HUDEP-2 (cell line): ENCODE results near the gene KICS2.
"Not testable (repeated sequence)": the region's sequence is repeated elsewhere in the genome, so short reads cannot be mapped to it uniquely, and the experiment has no call there.

ENCODE experiments used
- DNase-seq, 76 experiments: peaks; one replicate each; lab custom pipeline; 2025; ENCODE audit not compliant: unreplicated experiment in 76 of 76; lab: John Stamatoyannopoulos, UW

KICS2 gene

GRCh38 chr12:64217643-64218042 is 4.5 kb downstream of the KICS2 start:
- DNase-seq, result not testable (repeated sequence)

DNA sequence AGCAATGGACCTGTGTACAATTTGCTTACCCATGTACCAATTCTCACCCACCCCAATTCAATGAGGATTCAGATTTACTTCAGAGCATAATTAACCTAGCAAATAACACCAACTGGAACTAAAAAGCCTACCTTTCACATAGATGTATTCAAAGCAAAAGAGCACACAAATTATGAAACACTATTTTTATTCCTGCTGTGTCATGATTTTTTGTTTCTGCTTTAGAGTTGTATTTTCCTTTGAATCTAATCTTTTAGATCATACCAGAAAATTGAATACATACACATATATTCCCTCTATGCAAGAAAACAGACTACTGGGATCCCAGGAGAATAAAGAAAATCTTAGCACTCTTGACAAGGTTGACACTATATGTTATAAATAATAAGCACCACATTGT is 5.9 kb downstream of the KICS2 start:
- no peak for DNase-seq

- DNase-seq, result no peak
Observed at GRCh38 chr12:64212119-64212746, 9.9 kb downstream of the KICS2 start.

DNA sequence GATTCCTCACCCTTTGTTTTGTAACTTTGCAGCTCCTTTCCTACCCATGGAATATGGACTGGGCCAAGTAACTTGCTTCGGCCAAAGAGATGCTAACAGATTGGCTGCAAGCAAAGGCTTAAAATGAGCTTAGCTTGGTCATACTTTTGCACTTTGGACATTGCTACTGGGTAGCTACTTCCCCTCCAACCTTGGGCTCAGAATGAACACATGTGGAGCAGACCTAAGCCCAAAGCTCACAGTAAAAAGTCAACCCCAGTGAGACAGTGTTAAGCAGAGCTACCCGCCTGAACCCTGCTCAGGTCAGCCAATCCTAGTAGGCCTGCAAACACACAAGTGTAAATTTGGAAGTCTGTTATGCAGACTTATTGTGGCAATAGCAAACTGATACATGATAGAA is 14.6 kb downstream of the KICS2 start:
- DNase-seq, result no peak

- no peak for DNase-seq
Observed at GRCh38 chr12:64205542-64205941, 16.6 kb downstream of the KICS2 start.

DNA sequence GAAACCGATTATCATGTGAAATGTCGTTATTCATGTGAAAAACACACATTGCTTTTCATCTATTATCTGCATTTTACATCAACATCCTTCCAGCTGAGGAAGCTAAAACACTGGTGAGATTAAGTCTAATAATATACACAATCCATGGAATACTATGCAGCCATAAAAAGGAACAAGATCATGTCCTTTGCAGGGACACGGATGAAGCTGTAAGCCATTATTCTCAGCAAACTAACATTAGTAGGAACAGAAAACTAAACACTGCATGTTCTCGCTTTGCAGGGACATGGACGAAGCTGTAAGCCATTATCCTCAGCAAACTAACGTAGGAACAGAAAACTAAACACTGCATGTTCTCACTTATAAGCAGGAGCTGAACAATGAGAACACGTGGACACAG is 18.3 kb downstream of the KICS2 start:
- no peak for DNase-seq

DNA sequence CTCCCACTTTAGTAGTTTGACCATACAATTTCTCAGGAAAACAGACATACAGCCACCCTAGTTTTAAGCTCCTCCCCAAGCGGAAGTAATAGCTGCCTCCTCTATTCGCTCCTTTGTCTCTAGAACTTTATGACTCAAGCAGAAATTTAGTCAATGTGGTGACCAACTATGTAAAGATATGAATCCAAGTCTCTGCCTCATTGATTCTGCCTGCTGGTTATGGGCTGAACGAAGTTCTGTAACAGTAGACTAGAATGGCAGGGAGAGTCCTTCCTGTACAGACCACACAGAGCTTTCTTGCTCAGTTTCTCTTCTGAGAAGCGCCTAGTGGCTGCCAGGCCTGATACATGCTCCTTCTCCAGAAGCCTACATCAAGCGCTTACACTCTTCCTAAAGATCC is 19.1 kb downstream of the KICS2 start:
- no peak for DNase-seq

DNA sequence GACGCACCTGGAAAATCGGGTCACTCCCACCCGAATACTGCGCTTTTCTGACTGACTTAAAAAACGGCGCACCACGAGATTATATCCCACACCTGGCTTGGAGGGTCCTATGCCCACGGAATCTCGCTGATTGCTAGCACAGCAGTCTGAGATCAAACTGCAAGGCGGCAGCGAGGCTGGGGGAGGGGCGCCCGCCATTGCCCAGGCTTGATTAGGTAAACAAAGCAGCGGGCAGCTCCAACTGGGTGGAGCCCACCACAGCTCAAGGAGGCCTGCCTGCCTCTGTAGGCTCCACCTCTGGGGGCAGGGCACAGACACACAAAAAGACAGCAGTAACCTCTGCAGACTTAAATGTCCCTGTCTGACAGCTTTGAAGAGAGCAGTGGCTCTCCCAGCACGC is 26.3 kb downstream of the KICS2 start:
- not testable (repeated sequence) for DNase-seq

DNA sequence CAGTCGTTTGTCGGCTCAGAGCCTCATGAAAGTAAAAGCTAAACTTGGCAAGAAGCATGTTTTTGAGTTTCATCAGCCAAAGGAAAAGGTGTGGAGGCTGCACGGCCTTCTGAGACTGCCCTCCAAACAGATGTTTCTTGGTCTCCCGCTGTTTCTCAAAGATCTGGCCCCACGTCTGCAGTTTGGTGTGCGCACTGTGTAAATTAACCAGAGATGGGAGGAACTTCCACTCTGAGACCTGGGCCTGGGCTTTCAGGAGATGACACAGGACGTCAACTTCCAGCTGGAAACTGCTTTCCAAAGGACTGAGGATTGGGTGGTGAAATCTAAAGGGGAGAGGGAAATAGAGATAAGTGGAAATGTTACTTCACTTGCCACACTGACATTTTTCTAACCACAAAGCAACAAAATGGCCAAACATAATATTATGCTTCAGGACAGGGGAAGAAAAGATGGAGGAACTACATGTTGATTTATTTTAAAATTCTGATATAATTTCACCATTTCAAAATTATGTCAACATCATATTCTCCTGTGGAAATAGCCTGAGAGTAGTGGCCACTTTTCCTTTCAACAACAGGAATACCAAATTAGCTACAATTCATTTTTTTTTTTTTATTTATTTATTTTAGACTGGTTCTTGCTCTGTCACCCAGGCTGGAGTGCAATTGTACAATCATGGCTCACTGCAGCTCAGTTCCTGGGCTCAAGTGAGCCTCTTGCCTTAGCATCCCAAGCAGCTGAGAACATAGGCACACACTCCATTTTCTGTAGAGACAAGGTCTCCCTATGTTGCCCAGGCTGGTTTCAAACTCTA is 27.6 kb downstream of the KICS2 start:
- DNase-seq, result no peak

DNA sequence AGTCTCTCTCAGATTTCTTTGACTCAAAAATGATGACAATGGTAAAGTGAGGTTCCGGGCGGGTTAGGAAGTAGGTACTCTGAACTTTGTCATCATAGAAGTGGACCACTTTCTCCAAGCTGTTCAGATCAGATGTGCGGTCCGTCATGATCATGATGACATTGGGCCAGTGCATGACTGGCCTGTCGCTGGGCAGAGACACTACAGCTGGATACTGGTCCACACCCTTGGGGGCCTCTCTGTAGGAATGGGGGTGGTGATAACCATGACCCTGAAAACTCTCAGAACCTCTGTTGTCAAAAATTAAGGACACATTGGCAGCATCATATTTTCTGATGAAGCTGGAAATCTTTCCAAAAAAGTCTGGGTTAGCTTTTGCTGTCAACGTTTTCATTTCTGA is 28.2 kb downstream of the KICS2 start:
- no peak for DNase-seq

DNA sequence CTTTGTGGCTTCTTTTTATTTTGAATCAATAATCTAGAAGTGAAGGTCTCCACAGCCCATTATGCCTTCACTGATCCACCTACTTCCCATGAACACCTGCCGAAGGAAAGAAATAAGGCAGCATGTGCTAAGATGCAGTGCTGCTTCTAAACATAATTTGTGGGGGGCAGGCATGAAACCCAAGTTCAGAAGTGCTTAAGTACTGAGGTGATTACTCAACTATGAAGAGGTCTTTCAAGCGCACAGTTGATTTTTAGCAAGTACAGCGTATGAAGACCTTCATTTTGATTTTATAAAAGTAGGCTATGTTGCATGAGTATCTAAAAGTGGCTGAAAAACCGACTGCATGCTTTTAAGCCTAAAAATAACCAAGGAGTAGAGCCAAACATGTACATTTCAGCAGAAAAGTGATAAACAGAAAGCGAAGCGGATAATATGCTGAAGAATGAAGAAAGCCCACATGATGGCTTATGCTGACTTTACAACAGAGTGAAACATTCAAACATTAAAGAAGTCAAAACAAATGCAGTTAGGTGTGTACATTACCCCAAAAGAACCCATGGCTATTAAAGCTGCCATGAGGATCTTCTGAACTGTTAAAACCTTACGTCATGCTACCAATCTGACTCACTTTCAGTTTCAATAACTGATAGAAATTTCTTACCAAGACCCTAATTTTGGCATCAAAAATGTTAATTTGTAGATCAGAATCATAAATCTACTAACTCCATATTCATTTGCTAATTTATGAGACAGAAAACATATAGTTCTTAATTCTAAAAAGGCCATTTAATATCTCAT is 29.3 kb downstream of the KICS2 start:
- no peak for DNase-seq

DNA sequence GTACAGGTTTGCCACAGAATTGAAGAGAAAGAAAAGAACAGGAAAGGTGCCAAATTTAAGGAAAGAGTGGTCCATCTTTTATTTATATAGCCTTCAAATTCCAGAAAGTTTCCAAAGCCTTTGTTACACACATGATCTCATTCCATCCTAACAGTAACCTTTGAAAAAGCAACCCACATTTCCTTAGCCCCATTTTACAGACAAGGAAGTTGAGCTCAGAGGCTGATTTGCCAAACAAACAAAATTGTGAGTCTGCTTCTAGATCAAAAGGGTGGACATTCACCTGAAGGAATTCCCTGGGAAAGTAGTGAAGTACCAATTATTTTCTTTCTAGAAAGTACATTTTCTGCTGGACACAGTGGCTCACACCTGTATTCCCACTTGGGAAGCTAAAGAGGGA is 32.0 kb downstream of the KICS2 start:
- no peak for DNase-seq

GRCh38 chr12:64189530-64189929 is 32.6 kb downstream of the KICS2 start:
- DNase-seq, result no peak

GRCh38 chr12:64187794-64188193 is 34.3 kb downstream of the KICS2 start:
- no peak for DNase-seq

GRCh38 chr12:64187370-64187769 is 34.7 kb downstream of the KICS2 start:
- DNase-seq, result no peak

- no peak for DNase-seq
Observed at GRCh38 chr12:64186789-64187188, 35.3 kb downstream of the KICS2 start.

DNA sequence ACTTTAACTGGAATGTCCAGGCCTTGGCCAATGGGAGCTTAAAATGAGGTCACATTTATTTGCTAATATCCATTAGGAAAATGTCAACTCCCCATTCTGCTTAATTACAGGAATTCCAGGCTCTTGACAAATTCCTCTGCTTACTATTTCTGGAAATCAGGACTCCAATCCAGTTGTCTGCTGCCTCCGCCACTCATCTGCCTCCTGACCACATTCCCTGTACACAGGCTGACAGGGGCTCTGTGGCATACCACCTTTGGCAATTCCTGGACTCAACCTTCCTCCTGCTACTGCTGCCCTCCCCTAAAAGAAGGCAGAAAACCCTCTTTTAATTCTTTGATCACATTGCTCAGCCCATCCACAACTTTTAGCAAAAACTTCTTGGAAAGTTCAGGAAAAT is 37.9 kb downstream of the KICS2 start:
- DNase-seq, result no peak

DNA sequence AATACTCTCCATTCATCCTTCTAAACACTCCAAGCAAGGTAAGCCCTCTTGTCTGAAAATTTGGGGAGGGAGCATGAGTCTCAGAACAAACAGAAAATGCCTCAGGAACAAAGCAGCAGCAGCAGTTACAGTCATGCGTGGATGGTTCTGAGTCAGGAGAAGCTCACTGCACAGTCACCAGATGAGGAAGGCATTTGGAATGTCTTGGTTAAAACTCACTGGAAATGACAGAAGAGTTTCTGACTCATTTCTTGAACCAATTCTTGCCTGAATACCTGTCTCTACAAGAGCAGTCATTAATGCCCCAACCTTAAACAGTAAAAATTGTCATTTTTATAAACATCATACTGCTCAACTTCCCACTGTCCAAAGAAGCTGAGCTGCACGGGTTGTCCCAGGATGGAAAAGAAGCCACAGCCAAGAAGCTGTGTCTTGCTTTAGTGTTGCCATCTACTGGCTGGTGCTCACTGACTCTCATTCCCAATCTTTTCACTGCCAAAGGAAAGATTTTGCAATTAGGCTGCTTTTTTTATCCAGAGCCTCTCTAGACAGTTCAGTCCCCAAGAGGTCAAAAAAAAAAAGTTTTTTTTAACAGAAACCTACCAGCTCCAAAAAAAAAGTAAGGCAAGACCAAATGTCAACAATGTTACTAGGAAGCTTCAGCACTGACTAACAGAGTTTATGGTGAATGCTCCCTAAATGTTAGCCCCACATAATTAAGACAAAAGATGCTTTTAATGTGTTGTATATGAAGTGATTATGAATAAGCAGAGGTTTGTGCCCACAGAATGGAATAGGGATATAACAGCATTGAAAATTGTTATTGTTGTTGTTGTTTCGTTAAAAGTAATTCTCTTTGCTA is 40.4 kb downstream of the KICS2 start:
- no peak for DNase-seq

- DNase-seq, result no peak
Observed at GRCh38 chr12:64180951-64181350, 41.1 kb downstream of the KICS2 start.

DNA sequence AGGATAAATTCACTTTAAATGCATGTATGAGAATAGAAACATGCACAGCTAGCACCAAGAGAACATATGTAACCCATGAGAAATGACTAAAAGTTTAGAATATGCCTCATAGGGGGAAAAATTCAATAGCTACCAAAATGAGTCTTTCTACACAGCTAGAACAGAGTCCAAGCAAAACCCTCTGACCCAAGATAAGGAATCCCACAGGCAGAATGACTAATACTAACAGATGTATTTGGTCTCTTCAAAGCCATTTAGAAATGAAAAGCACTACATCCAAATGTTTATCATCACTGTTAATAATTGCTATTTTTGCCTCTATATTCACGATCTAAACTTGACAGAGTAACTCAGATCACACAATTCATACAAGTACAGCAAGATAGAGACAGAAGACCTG is 44.0 kb downstream of the KICS2 start:
- no peak for DNase-seq

GRCh38 chr12:64177001-64177400 is 45.1 kb downstream of the KICS2 start:
- no peak for DNase-seq
